GM19467 (cell line): ENCODE data around the gene BZW2.
"Not testable (repeated sequence)": the region's sequence is repeated elsewhere in the genome, so short reads cannot be mapped to it uniquely, and the experiment has no call there.

Experiments used
- ATAC-seq: cut with Tn5 transposase; IDR thresholded peaks from one replicate; pipeline ENCODE4 v1.9.1; 2021; ENCODE audit warnings: mild to moderate bottlenecking, moderate library complexity; ENCODE audit not compliant: unreplicated experiment

BZW2 gene

DNA sequence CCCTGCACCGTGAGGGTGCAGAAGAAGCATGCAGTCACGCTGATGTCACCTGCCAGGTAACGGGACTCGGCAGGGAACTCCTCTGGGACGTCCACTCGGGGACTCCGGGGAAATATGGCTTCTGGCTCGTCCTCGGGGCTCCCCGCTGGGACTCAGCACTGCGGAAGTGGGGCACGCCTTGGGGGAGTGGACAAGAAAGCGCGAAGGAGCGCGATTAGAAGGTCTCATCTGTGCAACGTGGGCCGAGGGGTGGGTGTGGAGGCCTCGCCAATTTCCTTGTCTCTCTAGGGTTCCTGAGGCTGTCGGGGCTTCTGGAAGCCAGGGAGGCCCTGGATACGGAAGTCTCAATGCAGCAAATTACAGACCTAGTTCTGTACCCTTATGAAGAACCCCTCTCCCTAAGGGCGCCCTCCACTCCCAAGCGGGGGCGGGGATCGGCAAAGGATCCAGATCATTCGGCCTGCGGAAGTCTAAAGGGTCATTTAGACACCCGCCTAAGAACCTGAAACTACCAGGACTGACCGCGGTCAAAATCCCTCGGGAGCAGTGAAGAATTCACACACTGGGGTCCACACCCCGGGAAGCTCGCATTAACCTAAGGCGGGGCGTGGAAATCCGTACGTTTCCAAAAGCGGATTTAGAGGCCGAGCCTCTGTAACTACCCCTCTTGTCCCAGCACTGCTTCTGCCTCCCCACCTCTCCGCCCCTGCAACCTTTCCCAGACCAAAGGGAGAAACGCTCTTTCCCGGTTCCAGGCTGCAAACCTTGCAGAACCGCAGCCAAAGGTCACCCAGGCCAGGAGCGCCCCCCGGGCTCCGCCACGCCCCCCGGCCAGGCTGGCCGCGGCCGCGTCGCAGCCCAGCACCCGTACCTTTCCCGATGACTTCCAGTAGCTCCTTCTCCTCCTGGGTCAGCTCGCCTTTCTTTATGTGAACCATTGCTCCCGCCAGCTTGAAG, 1.1 kb upstream of the BZW2 start:
- ATAC-seq: peak; percentile 8

DNA sequence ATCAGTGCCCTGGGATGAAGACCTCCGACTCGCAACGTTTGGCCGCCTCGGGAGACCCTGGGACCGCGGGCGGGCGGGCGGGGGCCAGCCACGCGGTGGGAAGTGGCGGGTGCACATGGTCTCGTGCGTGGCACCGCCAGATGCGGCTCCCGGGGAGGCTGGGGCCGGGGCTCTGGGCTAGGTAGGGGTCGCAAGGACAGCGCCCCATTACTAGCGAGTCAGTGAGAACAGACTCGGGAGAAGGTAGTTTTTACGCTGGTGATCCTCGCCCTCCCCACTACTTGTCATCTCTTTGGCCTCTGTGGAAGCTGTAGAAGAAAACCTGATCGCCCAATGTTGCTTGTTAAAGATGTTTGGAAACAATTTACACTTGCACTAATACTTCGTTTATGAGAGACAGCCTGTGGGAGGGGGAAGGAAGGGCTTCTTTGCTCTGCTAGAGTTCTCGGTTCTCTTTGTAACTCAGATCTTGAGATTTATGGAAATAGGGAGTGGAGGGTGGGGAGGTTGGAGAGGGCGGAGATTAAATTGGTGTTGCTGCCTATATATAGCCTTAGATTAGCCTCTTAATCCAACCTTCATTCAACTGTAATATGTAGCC, 591 bp downstream of the BZW2 start:
- no peak for ATAC-seq

DNA sequence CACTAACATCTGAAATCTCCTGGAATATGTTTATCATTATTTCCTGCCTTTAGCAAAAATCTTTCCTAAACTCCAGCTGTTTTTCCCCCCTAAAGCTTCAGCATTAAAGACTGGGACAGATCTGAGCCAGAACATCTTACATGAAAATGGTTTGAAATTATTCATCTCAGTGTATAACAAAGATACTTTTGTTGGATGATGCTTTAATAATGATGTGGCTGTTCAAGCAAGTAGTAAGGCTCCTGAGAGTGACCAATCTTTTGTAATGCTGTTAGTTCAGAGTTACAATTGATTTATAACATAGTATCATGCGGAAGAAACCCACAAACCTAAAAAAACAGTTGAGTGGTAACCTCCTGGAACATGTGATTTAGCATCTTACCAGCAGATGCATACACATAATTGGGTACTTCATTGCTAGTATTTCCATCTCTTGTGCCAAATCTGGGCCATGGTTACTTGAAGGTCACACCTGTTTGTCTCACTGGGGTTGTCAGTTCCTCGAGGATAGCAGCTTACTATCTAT, 1.5 kb downstream of the BZW2 start:
- no peak for ATAC-seq

DNA sequence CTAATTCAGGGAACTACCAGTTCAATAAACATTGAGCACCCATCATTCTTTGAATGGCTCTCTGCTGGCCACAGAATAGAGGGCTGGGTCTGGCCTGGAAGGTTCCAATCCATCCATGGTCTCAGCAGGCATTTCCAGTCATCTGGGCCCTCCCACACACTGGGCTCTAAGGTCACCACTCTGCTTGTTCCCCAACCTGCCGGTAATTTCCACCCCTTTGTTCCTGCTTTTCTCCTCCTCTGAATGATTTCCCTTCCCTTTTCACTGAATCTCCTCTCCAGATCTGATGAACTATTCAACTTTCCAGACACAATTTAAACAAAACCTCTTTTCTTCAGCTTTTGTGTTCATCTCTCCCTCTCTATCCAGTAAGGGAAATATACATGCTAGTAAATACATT, 2.6 kb downstream of the BZW2 start:
- ATAC-seq: no peak

DNA sequence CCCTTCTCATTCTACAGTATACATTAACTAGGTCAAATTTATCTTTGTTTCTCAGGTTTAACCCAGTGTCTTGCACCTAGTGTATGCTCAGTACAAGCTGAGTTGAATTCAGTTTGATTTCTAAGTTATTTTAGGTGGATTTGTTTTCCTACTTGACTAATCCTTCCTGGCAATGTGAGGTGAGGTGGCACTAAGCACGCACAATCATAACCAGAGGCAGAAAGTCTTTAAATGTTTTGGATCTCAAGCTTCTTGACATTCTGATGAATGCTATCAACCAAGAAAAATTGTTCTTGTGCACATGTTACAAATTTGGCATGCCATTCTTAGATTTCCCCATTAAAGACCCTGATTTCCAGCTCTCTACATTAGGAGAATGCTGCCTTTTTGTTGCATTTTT, 3.2 kb downstream of the BZW2 start:
- no peak for ATAC-seq

DNA sequence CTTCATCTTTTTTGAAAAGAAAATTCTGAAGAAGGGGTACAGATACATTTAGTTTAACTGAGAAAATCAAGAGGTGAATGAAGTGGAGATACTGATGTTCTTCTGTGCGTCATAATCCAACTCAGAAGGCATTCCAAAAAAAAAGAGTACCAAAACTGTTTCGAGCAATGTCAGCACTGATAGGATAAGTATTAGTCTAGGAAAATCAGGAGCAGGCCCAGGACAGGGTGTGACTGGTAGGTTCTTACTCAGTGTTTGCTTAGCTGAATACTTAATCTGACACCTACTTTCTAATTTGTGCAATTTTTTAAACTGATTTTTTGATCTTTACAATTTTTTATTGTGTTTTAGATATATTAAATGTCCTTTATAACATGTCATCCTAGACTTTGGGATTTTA, 4.3 kb downstream of the BZW2 start:
- no peak for ATAC-seq

DNA sequence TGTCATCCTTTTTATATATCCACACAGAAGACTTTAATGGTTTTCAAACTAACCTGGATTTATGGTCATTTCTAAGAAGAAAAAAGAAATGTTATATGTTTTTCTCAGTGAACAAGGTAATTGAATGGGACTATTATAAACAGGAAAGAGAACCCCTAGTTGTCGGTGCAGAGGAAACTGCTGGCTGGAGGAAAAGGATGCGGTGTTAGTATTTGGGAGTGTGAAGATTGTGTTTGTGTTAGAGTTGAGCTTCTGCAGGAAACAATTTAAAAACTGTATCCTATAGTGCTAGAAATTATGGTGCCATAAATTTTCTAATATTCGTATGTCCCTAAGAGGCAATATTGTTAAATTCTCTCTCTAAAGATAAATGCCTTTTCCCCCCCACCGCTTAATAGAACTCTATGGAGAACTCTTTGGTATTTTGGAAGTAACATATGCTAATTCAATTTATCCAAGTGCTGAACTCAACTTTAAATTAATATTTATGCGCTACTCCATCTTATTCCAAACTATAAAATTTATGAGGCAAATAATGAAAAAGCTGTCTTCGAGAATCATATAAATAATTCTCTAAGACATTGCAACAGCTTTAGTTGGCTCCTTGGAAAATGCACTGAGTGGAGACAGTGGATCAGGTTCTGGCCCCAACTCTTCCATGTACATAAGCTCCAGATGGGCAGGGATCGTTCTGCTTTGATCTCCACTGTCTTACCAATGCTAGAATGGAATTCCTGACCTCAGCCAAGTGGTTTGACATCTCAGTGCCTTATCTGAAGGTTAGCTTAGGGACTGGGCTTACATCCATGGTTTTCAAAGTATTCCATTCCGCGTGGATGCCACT, 5.6 kb downstream of the BZW2 start:
- ATAC-seq: no peak

DNA sequence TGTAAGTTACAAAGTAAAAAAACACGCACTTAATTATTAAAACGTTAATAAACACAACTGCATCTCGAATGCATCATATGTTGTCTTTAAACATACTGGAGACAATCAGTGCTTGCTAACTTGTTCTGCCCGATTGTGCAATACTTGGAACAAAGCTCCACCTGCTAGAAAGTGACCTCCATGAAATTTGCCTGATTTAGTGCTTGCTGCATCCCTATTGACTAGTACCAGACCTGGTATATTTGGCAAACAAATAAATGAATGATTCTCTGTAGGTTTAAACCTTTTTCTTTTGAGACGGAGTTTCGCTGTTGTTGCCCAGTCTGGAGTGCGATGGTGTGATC, 6.2 kb downstream of the BZW2 start:
- no peak for ATAC-seq

DNA sequence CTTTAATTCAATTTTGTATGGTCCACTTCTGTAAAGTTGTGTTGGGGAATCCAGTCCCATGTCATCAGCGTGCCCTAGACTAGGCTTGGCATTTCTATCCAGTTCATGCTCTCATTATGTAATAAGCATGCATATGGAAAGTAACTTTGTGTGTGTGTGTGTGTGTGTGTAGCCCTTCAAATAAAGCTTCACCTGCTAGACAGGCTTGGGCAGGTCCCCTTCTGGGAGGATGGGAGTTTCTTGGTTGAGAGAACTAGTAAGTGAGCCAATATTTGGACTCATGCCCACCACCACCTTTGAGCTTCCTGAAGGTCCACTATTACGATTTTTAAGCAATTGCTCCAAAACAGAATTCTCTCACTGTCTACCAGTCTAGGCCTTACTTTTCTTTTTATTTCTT, 6.9 kb downstream of the BZW2 start:
- no peak for ATAC-seq

DNA sequence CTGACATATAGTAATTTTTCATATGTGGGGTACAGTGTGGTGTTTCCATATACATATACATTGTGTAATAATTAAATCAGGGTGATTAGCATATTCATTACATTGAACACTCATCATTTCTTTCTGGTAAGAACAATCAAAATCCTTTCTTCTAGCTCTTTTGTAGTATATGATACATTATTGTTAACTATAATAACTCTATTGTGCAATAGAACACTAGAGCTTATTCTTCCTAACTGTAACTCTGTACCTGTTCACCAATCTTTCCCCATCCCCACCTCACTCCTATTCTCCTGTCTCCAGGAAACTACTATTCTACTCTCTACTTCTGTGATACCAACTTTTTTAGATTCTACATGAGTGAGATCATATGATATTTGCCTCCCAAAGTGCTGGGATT, 9.4 kb downstream of the BZW2 start:
- ATAC-seq: no peak

DNA sequence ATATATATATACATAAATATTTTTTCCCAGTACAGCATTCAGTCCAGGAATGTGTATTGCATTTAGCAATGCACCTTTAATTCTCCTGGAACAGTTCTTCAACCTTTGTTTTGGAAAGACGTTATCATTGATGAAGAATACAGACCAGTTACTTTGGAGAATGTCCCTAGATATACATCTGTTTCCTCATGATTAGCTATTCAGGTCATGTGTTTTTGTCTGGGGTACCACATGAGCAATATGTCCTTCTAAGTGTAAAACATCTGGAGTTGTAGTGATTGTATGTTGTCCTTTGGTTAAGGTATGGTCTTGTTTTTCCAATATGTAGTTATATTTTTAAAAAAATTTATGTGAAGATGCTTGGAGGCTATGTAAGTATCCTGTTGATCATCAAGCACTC, 10.2 kb downstream of the BZW2 start:
- ATAC-seq: no peak

DNA sequence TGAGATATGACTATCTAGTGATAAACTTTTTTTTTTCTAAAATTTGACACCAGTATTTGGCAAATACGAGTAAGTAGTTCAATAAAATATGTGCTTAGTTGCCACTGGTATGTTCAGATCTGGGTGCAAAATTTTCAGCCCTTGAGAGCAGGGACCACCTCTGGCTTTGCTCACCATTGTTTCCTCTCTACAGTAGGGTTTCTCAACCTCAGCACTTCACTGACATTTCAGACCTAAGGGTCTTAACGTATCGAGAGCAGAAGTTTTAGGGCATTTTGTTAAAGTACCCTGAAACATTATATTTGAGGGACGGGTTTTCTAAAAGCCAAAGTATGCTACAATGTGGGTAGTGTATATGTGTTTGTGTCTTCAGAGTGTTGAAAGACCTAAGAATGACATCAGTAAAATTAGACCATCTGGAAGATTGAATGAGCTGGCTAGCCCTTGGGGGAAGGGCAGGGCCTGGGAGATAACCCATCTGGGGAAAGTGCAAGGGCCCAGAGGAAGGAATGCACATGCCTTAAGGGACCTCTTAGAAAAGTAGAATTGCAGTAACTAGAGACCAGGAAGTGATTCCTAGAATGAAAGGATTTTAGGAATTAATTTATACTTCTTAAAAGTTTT, 11.8 kb downstream of the BZW2 start:
- no peak for ATAC-seq

DNA sequence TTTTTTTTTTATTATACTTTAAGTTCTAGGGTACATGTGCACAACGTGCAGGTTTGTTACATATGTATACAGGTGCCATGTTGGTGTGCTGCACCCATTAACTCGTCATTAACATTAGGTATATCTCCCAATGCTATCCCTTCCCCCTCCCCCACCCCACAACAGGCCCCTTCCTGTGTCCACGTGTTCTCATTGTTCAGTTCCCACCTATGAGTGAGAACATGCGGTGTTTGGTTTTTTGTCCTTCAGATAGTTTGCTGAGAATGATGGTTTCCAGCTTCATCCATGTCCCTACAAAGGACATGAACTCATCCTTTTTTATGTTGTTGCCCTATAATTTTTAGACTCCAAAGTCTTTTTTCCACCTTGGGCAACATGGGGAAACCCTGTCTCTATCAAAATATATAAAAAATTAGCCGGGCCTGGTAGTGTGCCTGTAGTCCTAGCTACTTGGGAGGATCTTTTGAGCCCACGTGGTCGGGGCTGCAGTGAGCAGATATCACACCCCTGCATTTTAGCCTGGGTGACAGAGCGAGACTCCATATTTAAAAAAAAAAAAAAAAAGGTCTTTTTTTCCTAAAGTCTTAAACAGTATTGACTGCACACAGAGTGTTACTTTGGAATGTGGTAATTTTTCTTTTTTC, 14.0 kb downstream of the BZW2 start:
- ATAC-seq: not testable (repeated sequence)

DNA sequence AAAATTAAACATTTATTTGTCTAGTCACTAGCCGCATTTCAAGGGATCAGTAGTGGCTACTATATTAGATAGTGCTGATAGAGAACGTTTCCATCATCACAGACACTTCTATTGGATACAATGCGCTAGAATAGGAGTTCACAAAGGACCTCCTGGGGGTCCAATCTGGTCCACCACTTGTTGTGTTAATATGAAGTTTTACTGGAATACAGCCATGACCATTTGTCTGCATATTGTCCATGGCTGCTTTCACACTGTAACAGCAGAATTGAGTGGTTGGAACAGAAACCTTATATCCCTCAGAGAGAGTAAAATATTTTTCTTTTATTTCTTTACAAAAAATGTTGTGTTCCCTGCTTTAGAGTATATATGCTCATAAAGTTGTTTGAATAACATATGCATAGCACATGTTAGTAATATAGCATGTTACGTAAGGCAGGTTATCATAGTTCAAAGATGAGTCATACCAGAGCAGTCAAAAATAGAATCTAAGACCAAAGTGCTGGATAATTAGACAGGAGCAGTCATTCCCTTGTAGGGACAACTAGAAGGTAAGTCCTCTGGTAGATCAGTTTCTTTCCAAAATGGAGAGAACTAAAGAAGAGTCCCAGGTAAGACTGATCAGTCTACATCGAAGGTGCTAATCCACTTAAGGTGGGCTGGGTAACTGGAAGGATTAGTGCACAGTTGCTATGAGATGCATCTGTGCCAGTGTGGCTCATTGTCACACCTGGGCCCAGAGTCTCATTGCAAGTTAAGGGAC, 14.9 kb downstream of the BZW2 start:
- no peak for ATAC-seq

DNA sequence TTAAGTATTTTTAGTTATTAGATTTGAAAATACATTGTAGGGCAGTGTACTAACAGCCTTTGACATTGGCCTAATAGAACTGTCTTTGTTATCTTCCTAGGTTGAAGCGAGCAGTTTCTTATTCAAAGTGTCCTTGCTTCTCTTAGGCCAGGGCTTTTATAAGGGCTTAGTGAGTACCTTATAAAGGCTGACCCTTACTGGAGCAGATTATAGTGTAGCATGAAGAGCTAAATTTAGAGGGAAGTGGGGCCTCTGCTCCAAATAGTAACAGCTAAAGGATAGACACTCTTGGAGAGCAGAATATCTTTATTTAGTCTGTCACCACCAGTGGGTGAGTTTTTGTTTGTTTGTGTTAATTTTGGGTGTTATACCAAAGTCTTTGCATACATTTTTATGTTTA, 15.9 kb downstream of the BZW2 start:
- no peak for ATAC-seq

DNA sequence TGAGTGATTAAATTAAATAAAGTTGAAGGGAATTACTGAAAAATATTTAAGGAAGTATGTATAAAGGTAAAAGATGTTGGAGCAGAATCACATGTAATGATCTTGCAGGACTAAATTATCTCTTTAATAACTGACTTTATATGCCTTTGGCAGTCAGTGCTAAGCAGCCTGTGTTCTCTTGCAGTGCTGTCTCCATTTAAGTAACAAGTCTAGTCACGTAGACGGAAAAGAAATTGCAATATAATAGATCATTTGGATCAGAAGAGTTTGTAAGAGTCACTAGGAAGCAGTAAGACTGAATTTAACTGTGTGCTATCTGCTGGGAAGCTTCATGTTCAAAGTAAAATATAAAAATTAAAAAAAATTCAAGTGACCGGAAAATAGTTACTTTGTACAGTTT, 21.4 kb downstream of the BZW2 start:
- ATAC-seq: no peak

DNA sequence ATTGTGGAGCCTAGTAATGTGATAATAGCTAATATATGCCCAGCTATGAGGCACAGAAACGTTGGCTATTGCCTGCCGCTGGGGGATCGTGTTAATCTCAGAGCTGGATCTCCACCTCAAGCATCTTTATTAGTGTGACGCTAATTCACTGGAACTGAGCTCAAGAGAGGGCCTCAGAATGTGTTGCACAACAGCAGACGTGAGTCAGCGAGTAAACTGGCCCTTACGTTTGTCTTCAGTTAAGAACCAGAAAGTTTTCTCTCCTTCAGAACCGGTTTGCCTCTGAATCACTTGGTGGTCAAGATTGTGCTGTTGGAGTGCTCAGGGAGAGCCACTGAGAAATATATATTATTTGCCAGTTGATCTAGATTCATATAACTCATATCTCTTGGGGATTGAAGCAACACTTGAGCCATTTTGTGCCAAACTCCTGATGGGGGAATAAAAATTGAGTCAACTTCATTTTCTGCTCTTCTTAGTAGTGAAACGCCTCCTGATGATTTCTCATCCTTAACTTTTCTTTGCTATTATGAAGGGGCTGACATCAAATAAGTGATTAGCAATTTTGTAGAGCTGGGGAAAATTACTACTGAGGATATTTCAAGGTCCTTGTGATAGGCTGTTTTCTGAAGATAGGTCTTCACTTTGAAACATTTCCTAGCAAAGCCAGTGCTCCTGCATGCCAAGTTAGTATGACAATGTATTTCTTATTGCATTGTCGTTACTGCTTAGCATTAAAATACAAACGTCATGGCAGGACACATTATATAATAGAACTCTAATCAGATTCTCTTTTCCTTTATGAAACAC, 22.3 kb downstream of the BZW2 start:
- no peak for ATAC-seq

DNA sequence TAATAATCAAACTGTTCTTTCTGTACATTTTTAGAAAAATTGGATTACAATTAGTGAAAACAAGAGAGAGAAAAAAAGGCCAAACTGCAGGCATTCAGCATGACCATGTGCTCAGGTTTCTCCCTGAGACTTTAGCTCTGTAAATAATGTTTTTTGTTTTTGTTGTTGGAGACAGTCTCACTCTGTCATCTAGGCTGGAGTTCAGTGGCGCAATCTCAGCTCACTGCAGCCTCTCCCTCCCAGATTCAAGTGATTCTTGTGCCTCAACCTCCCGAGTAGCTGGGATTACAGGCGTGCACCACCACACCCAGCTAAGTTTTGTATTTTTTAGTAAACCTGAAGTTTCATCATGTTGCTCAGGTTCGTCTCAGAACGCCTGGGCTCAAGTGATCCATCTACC, 23.0 kb downstream of the BZW2 start:
- ATAC-seq: no peak

DNA sequence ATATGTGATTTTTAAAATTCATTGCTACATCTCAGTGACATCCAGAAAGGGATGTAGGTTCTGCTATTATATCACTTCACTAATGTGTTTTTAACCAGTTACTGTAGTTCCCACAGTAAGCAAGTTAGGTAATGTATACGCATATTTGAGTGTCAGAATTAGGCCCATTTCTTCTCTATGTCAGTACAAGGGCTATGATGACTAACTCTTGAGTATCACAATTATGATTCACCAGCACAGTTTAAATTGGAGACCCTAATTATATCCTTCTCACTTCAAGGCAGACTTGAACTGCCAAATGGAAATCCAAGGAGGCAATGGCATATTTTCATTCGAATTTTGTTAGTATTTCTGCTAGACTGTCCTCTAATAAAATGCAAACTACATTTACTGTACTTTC, 23.6 kb downstream of the BZW2 start:
- no peak for ATAC-seq
